ENCODE results near the gene CXCL14. TPM values are rescaled to one million over a fixed set of nuclear protein-coding genes. Genes with fewer than 3 reads are reported as not detected.
"Not testable (repeated sequence)": the region's sequence is repeated elsewhere in the genome, so short reads cannot be mapped to it uniquely, and the experiment has no call there.

The CXCL14 gene
- total RNA-seq, 1 donor from 2014 or later = 9.5 TPM

- no peak for DNase-seq
These were observed 35.7 kb downstream of the CXCL14 start for GRCh38 chr5:135543001-135543484.

GRCh38 chr5:135541807-135542502 is 36.8 kb downstream of the CXCL14 start:
- DNase-seq = no peak

GRCh38 chr5:135539430-135540005 is 39.3 kb downstream of the CXCL14 start:
- no peak for DNase-seq

- no peak for DNase-seq
These were observed 40.5 kb downstream of the CXCL14 start for GRCh38 chr5:135538261-135538660.

- no peak for DNase-seq
These were observed 41.0 kb downstream of the CXCL14 start for GRCh38 chr5:135537745-135538144.

- no peak for DNase-seq
These were observed 41.5 kb downstream of the CXCL14 start for GRCh38 chr5:135537271-135537670.

- DNase-seq = no peak
These were observed 42.7 kb downstream of the CXCL14 start, which contains the start of gene NEUROG1 for GRCh38 chr5:135535820-135536801. NEUROG1 (minus strand) TSS chr5:135535964; CDS start chr5:135535690, 274 bp downstream.

GRCh38 chr5:135535420-135535819 is 43.4 kb downstream of the CXCL14 start:
- no peak for DNase-seq

- no peak for DNase-seq
These were observed 44.0 kb downstream of the CXCL14 start for GRCh38 chr5:135534609-135535419.

GRCh38 chr5:135533794-135534193 is 45.0 kb downstream of the CXCL14 start:
- no peak for DNase-seq

GRCh38 chr5:135533334-135533733 is 45.5 kb downstream of the CXCL14 start:
- no peak for DNase-seq

- not testable (repeated sequence) for DNase-seq
These were observed 49.2 kb downstream of the CXCL14 start for GRCh38 chr5:135529576-135529975.

- no peak for DNase-seq
These were observed 51.9 kb downstream of the CXCL14 start for GRCh38 chr5:135526924-135527323.

- no peak for DNase-seq
These were observed 56.8 kb downstream of the CXCL14 start for GRCh38 chr5:135521964-135522363.

Other genes starting within 250 kb of the CXCL14 start
- gene MACROH2A1, start 179.8 kb downstream of the CXCL14 start, total RNA-seq = 101 TPM
- not detected for gene DCANP1, start 131.6 kb downstream of the CXCL14 start, total RNA-seq
- not detected for gene TIFAB, start 126.6 kb downstream of the CXCL14 start, total RNA-seq
- 1.1 TPM for gene NEUROG1, start 43.0 kb downstream of the CXCL14 start, total RNA-seq